ENCODE results near the gene PHKA1. TPM values are rescaled to one million over a fixed set of nuclear protein-coding genes. Genes with fewer than 3 reads are reported as not detected.

PHKA1 gene
- total and polyA plus RNA-seq, 2 donors (not counting 1 experiment from before 2014, with no cell fraction given): 0.07 to 0.20 TPM

GRCh38 chrX:72634331-72634730 lies 79.8 kb downstream of the PHKA1 start:
- Histone ChIP-seq H4K20me1 (ENCODE audit: control insufficient read depth, insufficient read depth, low read length, poor library complexity, severe bottlenecking) (no peaks in the 10 kb centered on the region), H3K4me2 (replicated peaks; ENCODE audit: low read depth, low read length, poor library complexity, severe bottlenecking) (no peak overlapping the region), H3K9ac (ENCODE audit: low read length) (no peak overlapping the region), H3K27ac (ENCODE audit: low read length in 2 of 2) (no peak overlapping the region), H3K4me3 (ENCODE audit: control extremely low read depth in 1 of 5, extremely low read depth in 1 of 5, insufficient read depth in 1 of 5, low read depth in 2 of 5, low read length in 4 of 5) (no peak overlapping the region), H3K4me1 (ENCODE audit: control insufficient read depth in 2 of 2, insufficient read depth in 2 of 2, low read length in 2 of 2) (no peaks in the 10 kb centered on the region), H3K79me2 (ENCODE audit: control insufficient read depth, insufficient read depth, low read length) (no peaks in the 10 kb centered on the region), H2AFZ (ENCODE audit: insufficient read depth, low read depth, low read length, poor library complexity, severe bottlenecking) (no peak overlapping the region), H3K27me3 (replicated peaks in 1 of 4; ENCODE audit: control extremely low read depth in 1 of 4, control insufficient read depth in 3 of 4, insufficient read depth in 4 of 4, low read length in 3 of 4) (no peaks in the 10 kb centered on the region), H3K9me3 (ENCODE audit: control extremely low read depth in 1 of 3, control insufficient read depth in 2 of 3, insufficient read depth in 1 of 3, low read length in 2 of 3) (no peaks in the 10 kb centered on the region), H3K36me3 (replicated peaks in 1 of 2; ENCODE audit: control extremely low read depth in 1 of 2, control insufficient read depth in 1 of 2, extremely low read depth in 1 of 2, insufficient read depth in 2 of 2, low read length in 1 of 2) (no peaks in the 10 kb centered on the region)
- ATAC-seq (ENCODE audit: low read depth) (no peak), DNase-seq (no peak)
- no peak overlapping the region for H3K27ac Mint-ChIP-seq
- TF ChIP-seq CTCF (IDR thresholded peaks at IDR 0.05): no peak
- TF ChIP-seq EZH2 (IDR thresholded peaks at IDR 0.05; ENCODE audit: borderline replicate concordance, insufficient read depth, low read depth, low read length, poor library complexity, severe bottlenecking): no peak
- H3K27me3 Mint-ChIP-seq: peaks cover 10% of the 10 kb centered on the region
- intact Hi-C loops (cut with micrococcal nuclease): no loop called here
- ChIA-PET POLR2A (no interaction called here), CTCF (no interaction called here)
- H3K4me3 Mint-ChIP-seq: no peak overlapping the region
- H3K4me1 Mint-ChIP-seq: no peaks in the 10 kb centered on the region
- no peaks in the 10 kb centered on the region for H3K9me3 Mint-ChIP-seq (ENCODE audit: insufficient read depth)
- no CpG with 5 or more reads among the region's 3 CpGs for WGBS (ENCODE audit: insufficient coverage)

- intact Hi-C loops (cut with micrococcal nuclease): no loop called here
- Histone ChIP-seq H3K9me3 (ENCODE audit: control extremely low read depth in 1 of 3, control insufficient read depth in 2 of 3, insufficient read depth in 1 of 3, low read length in 2 of 3) (no peaks in the 10 kb centered on the region), H2AFZ (ENCODE audit: insufficient read depth, low read depth, low read length, poor library complexity, severe bottlenecking) (no peak overlapping the region), H3K9ac (ENCODE audit: low read length) (no peak overlapping the region), H3K27ac (ENCODE audit: low read length in 2 of 2) (no peak overlapping the region), H3K4me2 (replicated peaks; ENCODE audit: low read depth, low read length, poor library complexity, severe bottlenecking) (no peak overlapping the region), H3K79me2 (ENCODE audit: control insufficient read depth, insufficient read depth, low read length) (no peaks in the 10 kb centered on the region), H3K4me3 (ENCODE audit: control extremely low read depth in 1 of 5, extremely low read depth in 1 of 5, insufficient read depth in 1 of 5, low read depth in 2 of 5, low read length in 4 of 5) (no peak overlapping the region), H4K20me1 (ENCODE audit: control insufficient read depth, insufficient read depth, low read length, poor library complexity, severe bottlenecking) (no peaks in the 10 kb centered on the region), H3K4me1 (ENCODE audit: control insufficient read depth in 2 of 2, insufficient read depth in 2 of 2, low read length in 2 of 2) (no peaks in the 10 kb centered on the region), H3K27me3 (replicated peaks in 1 of 4; ENCODE audit: control extremely low read depth in 1 of 4, control insufficient read depth in 3 of 4, insufficient read depth in 4 of 4, low read length in 3 of 4) (no peaks in the 10 kb centered on the region), H3K36me3 (replicated peaks in 1 of 2; ENCODE audit: control extremely low read depth in 1 of 2, control insufficient read depth in 1 of 2, extremely low read depth in 1 of 2, insufficient read depth in 2 of 2, low read length in 1 of 2) (no peaks in the 10 kb centered on the region)
- no peak overlapping the region for H3K27ac Mint-ChIP-seq
- no peaks in the 10 kb centered on the region for H3K4me1 Mint-ChIP-seq
- WGBS (ENCODE audit: insufficient coverage): no CpG with 5 or more reads among the region's 1 CpG
- POLR2A ChIA-PET: no interaction called here
- DNase-seq (no peak), ATAC-seq (ENCODE audit: low read depth) (no peak)
- TF ChIP-seq CTCF (IDR thresholded peaks at IDR 0.05) (no peak), EZH2 (IDR thresholded peaks at IDR 0.05; ENCODE audit: borderline replicate concordance, insufficient read depth, low read depth, low read length, poor library complexity, severe bottlenecking) (no peak)
- H3K9me3 Mint-ChIP-seq (ENCODE audit: insufficient read depth): no peaks in the 10 kb centered on the region
- H3K4me3 Mint-ChIP-seq: no peak overlapping the region
- CTCF ChIA-PET: no interaction called here
- H3K27me3 Mint-ChIP-seq: peaks cover 6% of the 10 kb centered on the region
Measured at GRCh38 chrX:72630185-72630584, 83.9 kb downstream of the PHKA1 start.
